OCI-LY3 (cell line): ENCODE data around the gene SIL1.

Experiments
- CTCF ChIP-seq: fragments of 200-600, 300-600 bp; sonication (generic); IDR thresholded peaks from 2 replicates; pipeline ENCODE4 v1.5.1; 2014; ENCODE audit warnings: antibody characterized with exemption, low read length, low read depth
- EZH2phosphoT487 ChIP-seq: fragments of 200-600 bp; shearing (Covaris generic); IDR thresholded peaks from 2 replicates; pipeline ENCODE4 v1.6.1; 2018; ENCODE audit warnings: antibody characterized with exemption, mixed run types, low read depth

DNA sequence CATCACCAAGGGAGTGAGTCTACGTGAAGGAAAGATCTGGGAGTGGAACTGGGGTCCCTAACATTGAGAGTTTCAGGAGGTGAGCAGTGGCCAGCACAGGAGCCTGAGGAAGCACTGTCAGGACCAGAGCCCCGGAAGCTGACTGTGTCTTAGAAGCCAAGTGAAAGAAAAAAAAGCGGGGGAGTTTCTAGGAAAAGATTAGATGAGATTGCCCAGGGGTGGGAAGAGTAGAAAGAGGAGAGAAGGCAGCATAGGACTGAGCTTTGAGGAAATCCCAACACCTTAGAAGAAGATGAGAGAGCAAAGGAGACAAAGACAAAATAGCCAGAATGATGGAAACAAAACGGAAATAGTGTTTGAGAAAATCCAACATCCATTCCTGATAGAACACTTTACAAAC lies 286.1 kb downstream of the SIL1 start:
- no peak for TF ChIP-seq CTCF
- no peak for TF ChIP-seq EZH2phosphoT487
